Breast epithelium (tissue), 3 donors: ENCODE results near the gene RAD50.

Experiments
- POLR2A ChIP-seq: fragments of 450-650 bp; IDR thresholded peaks from one replicate; pipeline ENCODE4 v1.6.1; 2016; ENCODE audit warnings: antibody characterized with exemption, mild to moderate bottlenecking, moderate library complexity
- POLR2AphosphoS5 ChIP-seq, 3 donors: sonication (generic); formaldehyde crosslinking; IDR thresholded peaks; one replicate each; pipeline ENCODE4 v1.6.1; 2017; ENCODE audit warnings: antibody characterized with exemption in 3 of 3
- TF ChIP-seq, protein P1 (sequence below), 3 donors: fragments of 450-650 bp; IDR thresholded peaks; one replicate each; pipeline ENCODE4 v1.5.1; 2016 to 2017; ENCODE audit warnings: antibody characterized with exemption in 3 of 3, mild to moderate bottlenecking in 3 of 3, moderate library complexity in 3 of 3

DNA sequence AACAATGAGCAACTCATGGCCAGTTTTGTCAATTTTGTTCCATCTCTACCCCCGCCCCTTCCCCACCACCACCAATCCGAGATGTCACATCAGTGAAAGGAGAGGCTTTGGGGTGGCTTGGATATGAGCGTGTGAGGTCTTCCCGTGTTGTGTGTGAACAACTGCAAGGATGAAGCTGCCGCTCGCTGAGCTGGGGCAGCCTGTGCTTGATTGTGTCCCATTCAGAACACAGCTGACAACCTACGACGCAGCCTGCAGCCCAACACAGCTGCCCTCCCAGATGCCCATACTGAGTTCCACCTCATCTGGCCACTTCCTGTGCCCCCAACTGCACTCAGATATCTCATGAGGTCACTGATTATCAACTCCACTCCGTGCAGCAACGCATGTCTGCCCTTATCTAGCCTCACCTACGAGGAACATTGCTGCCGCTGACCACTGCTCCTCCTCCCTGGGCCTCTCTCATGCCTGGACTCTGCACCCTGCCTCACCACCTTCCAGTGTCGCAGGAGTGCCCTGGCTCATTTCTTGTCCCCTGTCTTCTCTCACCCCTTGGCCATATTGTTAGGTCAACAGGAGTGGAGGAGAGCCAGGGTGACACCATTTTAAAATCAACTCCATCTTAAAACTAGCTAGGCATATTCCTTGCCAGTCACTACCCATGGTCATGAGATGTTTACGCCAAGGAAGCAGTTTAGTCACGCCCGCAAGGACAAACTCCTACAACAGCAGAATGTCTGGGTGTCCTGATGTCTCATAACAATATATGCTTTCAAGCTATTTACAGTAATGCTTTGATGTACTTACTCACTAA lies 109.7 kb downstream of the RAD50 start:
- TF ChIP-seq, protein P1, sequence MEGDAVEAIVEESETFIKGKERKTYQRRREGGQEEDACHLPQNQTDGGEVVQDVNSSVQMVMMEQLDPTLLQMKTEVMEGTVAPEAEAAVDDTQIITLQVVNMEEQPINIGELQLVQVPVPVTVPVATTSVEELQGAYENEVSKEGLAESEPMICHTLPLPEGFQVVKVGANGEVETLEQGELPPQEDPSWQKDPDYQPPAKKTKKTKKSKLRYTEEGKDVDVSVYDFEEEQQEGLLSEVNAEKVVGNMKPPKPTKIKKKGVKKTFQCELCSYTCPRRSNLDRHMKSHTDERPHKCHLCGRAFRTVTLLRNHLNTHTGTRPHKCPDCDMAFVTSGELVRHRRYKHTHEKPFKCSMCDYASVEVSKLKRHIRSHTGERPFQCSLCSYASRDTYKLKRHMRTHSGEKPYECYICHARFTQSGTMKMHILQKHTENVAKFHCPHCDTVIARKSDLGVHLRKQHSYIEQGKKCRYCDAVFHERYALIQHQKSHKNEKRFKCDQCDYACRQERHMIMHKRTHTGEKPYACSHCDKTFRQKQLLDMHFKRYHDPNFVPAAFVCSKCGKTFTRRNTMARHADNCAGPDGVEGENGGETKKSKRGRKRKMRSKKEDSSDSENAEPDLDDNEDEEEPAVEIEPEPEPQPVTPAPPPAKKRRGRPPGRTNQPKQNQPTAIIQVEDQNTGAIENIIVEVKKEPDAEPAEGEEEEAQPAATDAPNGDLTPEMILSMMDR (IDR thresholded peaks at IDR 0.05) = no peak
- no peak for TF ChIP-seq POLR2A
- TF ChIP-seq POLR2AphosphoS5 (IDR thresholded peaks at IDR 0.05) = no peak
